ENCODE results near the gene GTF3C4.

GRCh38 chr9:132645711-132646110 lies 24.6 kb upstream of the GTF3C4 start:
- TF ChIP-seq POLR2A (IDR thresholded peaks at IDR 0.05): no peak
- TF ChIP-seq CTCF (IDR thresholded peaks at IDR 0.05): no peak

Data from body of pancreas (tissue), 4 donors.